Loucy (cell line): Measurements from ENCODE around the gene COL27A1.

ENCODE experiments used
- H2AFZ ChIP-seq: fragments of 200-600 bp; sonication (generic); 2 replicates; pipeline ENCODE4 v1.6.0; 2016; ENCODE audit warnings: antibody characterized with exemption, mild to moderate bottlenecking, low read length, moderate library complexity
- H3F3A ChIP-seq: fragments of 200-600 bp; 2 replicates; pipeline ENCODE4 v1.6.0; 2016; ENCODE audit warnings: antibody characterized with exemption, low read depth, mild to moderate bottlenecking
- H3K27me3 ChIP-seq: fragments of 200-600 bp; sonication (generic); 2 replicates; pipeline ENCODE4 v1.6.1; 2014; ENCODE audit warnings: low read length, mild to moderate bottlenecking; ENCODE audit not compliant: insufficient read depth, poor library complexity, severe bottlenecking
- H3K36me3 ChIP-seq: fragments of 200-600 bp; sonication (generic); 2 replicates; pipeline ENCODE4 v1.6.1; 2016; ENCODE audit warnings: low read length; ENCODE audit not compliant: insufficient read depth
- H3K4me1 ChIP-seq: fragments of 200-600 bp; sonication (generic); 2 replicates; pipeline ENCODE4 v1.5.1; 2014; ENCODE audit warnings: low read length, mild to moderate bottlenecking; ENCODE audit not compliant: insufficient read depth, poor library complexity, severe bottlenecking
- H3K4me2 ChIP-seq: fragments of 200-600 bp; sonication (generic); 2 replicates; pipeline ENCODE4 v1.6.0; 2014; ENCODE audit warnings: antibody characterized with exemption, low read length, low read depth, mild to moderate bottlenecking; ENCODE audit not compliant: poor library complexity, severe bottlenecking
- H3K4me3 ChIP-seq: fragments of 200-600 bp; sonication (generic); 2 replicates; pipeline ENCODE4 v1.5.1; 2014; ENCODE audit warnings: low read length, mild to moderate bottlenecking, mixed read lengths; ENCODE audit not compliant: poor library complexity, severe bottlenecking
- H3K79me2 ChIP-seq: fragments of 200-600 bp; sonication (generic); 2 replicates; pipeline ENCODE4 v1.6.1; 2014; ENCODE audit warnings: low read length; ENCODE audit not compliant: insufficient read depth
- H3K9ac ChIP-seq: fragments of 200-600 bp; sonication (generic); 2 replicates; pipeline ENCODE4 v1.6.0; 2014; ENCODE audit warnings: mild to moderate bottlenecking, low read depth, low read length, moderate library complexity; ENCODE audit not compliant: poor library complexity, severe bottlenecking
- H3K9me2 ChIP-seq: fragments of 200-600 bp; sonication (generic); replicated peaks from 2 replicates; pipeline ENCODE4 v1.6.1; 2016; ENCODE audit warnings: low read depth, low read length, mixed read lengths
- H3K9me3 ChIP-seq: fragments of 200-600 bp; sonication (generic); 2 replicates; pipeline ENCODE4 v1.6.1; 2014; ENCODE audit warnings: mild to moderate bottlenecking, antibody characterized with exemption, low read length, low read depth; ENCODE audit not compliant: insufficient read depth
- H4K20me1 ChIP-seq: fragments of 200-600 bp; sonication (generic); 2 replicates; pipeline ENCODE4 v1.6.0; 2014; ENCODE audit warnings: antibody characterized with exemption, low read length, mild to moderate bottlenecking; ENCODE audit not compliant: insufficient read depth, poor library complexity, severe bottlenecking
- EZH2phosphoT487 ChIP-seq: fragments of 200-600 bp; IDR thresholded peaks from 2 replicates; pipeline ENCODE4 v1.6.1; 2018; ENCODE audit warnings: antibody characterized with exemption, mild to moderate bottlenecking, moderate library complexity, borderline replicate concordance
- TF ChIP-seq, protein P1 (sequence below): fragments of 200-600 bp; sonication (generic); conservative IDR thresholded peaks from 2 replicates; pipeline ENCODE4 v1.5.1; 2014; ENCODE audit warnings: mild to moderate bottlenecking, antibody characterized with exemption, low read length

The COL27A1 gene

DNA sequence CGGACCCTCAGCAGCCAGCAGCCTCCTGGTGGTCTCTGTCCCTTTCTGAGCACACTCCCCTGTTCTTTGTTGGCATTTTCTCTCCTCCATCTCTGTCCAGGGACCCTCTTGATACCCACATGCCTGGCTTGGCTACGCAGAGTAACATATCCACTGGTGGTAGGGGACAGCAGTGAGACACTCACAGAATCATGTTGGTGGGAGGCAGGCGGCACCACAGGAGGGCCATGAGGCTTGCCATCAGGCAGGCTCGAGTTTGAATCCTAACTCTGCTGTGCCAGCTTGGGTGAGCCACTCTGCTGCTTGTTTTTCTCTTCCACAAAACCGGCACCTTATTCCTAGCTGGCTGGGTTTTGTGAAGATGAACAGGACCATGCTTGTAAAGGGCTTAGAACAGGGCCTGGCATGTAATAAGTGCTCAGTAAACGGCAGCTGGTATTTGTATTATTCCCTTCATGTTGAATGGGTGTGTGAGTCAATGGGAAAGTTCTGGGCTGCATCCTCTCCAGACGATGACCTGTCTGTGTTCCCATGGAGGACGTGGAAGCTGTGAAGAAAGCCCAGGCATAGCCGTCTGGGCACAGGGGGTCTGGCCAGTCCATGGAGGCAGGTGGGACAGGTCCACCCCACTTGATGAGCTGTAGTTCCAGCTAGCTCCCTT is 2.3 kb downstream of the COL27A1 start:
- TF ChIP-seq EZH2phosphoT487: no peak
- TF ChIP-seq, protein P1, sequence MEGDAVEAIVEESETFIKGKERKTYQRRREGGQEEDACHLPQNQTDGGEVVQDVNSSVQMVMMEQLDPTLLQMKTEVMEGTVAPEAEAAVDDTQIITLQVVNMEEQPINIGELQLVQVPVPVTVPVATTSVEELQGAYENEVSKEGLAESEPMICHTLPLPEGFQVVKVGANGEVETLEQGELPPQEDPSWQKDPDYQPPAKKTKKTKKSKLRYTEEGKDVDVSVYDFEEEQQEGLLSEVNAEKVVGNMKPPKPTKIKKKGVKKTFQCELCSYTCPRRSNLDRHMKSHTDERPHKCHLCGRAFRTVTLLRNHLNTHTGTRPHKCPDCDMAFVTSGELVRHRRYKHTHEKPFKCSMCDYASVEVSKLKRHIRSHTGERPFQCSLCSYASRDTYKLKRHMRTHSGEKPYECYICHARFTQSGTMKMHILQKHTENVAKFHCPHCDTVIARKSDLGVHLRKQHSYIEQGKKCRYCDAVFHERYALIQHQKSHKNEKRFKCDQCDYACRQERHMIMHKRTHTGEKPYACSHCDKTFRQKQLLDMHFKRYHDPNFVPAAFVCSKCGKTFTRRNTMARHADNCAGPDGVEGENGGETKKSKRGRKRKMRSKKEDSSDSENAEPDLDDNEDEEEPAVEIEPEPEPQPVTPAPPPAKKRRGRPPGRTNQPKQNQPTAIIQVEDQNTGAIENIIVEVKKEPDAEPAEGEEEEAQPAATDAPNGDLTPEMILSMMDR: no peak
- Histone ChIP-seq H3K9me3 (no peaks in the 10 kb centered on the region), H4K20me1 (no peaks in the 10 kb centered on the region), H3K9me2 (no peaks in the 10 kb centered on the region), H3K4me1 (no peaks in the 10 kb centered on the region), H3K36me3 (no peaks in the 10 kb centered on the region), H3K4me3 (no peak overlapping the region), H3K9ac (no peak overlapping the region), H3K27me3 (no peaks in the 10 kb centered on the region), H2AFZ (no peak overlapping the region), H3K4me2 (no peak overlapping the region), H3K79me2 (no peaks in the 10 kb centered on the region), H3F3A (no peaks in the 10 kb centered on the region)

DNA sequence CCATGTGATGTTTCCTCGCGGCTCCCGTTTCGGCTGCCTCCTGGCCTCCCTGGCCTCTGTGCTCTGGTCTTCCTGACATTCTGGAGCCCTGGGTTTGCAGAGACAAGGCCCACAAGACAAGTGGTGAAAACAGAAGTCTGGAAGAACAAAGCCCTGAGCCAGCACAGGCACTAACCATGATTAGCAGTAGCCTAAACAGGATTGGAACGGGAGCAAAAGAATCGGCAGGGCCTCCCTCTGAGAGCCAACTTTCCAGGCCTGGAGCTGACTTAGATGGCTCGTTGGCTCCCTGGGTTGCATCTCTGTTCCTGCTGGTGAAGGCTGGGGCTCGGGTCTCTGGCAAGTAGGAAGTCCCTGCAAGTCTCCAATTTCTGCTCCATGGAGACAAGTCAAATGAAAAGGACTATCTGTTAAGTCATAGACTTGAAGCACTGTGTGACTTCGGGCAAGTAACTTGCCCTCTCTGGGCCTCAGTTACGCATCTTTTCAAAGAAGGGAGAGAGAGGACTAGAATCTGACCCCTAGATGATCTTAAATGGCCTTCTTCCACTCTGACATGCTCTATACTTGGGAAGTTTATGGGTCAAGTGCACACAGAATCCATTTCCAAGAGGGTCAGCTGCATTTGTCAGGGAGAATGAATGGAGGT is 3.3 kb downstream of the COL27A1 start:
- Histone ChIP-seq H3K4me2 (no peak overlapping the region), H3K36me3 (no peaks in the 10 kb centered on the region), H3K9ac (no peak overlapping the region), H3K79me2 (no peaks in the 10 kb centered on the region), H3K27me3 (no peaks in the 10 kb centered on the region), H4K20me1 (no peaks in the 10 kb centered on the region), H3K4me1 (no peaks in the 10 kb centered on the region), H3K9me3 (no peaks in the 10 kb centered on the region), H3K4me3 (no peak overlapping the region), H3F3A (no peaks in the 10 kb centered on the region), H3K9me2 (no peaks in the 10 kb centered on the region), H2AFZ (no peak overlapping the region)
- TF ChIP-seq EZH2phosphoT487: no peak
- TF ChIP-seq, protein P1: no peak

DNA sequence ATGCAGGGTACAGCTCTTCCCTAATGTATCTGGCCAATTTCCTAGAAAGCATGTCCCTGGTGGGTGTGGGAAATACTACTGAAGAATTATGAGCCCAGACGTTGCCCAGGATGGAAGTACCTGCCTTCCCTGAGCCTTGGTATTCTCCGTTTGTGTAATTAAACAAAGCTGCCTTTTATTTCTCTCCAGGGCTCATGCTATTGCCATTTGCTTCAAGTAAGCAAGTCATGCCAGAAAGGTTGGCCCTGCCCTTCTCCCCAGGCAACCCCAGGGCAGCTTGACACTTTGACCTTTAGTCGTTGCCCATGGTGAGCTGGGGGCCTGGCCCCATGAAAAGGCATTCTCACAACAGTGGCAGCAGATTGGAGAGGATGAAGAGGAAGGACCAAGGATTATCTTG is 4.4 kb downstream of the COL27A1 start:
- Histone ChIP-seq H3K9ac (no peak overlapping the region), H3K4me1 (no peaks in the 10 kb centered on the region), H3K9me3 (no peaks in the 10 kb centered on the region), H3K79me2 (no peaks in the 10 kb centered on the region), H3K27me3 (no peaks in the 10 kb centered on the region), H3F3A (no peaks in the 10 kb centered on the region), H3K36me3 (no peaks in the 10 kb centered on the region), H3K9me2 (no peaks in the 10 kb centered on the region), H4K20me1 (no peaks in the 10 kb centered on the region), H3K4me3 (no peak overlapping the region), H3K4me2 (no peak overlapping the region), H2AFZ (no peak overlapping the region)
- TF ChIP-seq, protein P1: no peak
- TF ChIP-seq EZH2phosphoT487: no peak
